BLaER1 treated with 17β-estradiol and CSF1 and Interleukin-3, amounts not matched to agents 10 nM and 100 nM (cell line): ENCODE measurements around the gene NELFE.
A peak's percentile ranks its signal among the peaks of the same experiment; 100 is the strongest.

Experiments
- H3K27ac ChIP-seq, 11 experiments: shearing (Covaris generic); formaldehyde crosslinking; 2 replicates each; pipeline ENCODE4 v1.8.1; 2022
- H3K27me3 ChIP-seq, 11 experiments: shearing (Covaris generic); formaldehyde crosslinking; 2 replicates each; pipeline ENCODE4 v1.8.1; 2022
- H3K36me3 ChIP-seq, 11 experiments: shearing (Covaris generic); formaldehyde crosslinking; 2 replicates each; pipeline ENCODE4 v1.8.1; 2022
- H3K4me1 ChIP-seq, 10 experiments: shearing (Covaris generic); formaldehyde crosslinking; 2 replicates each; pipeline ENCODE4 v1.8.1; 2022
- H3K4me2 ChIP-seq, 11 experiments: shearing (Covaris generic); formaldehyde crosslinking; 2 replicates each; pipeline ENCODE4 v1.8.1; 2022
- H3K4me3 ChIP-seq, 10 experiments: shearing (Covaris generic); formaldehyde crosslinking; 2 replicates each; pipeline ENCODE4 v1.8.1; 2022
- H3K9ac ChIP-seq, 11 experiments: shearing (Covaris generic); formaldehyde crosslinking; 2 replicates each; pipeline ENCODE4 v1.8.1; 2022
- H3K9me3 ChIP-seq, 11 experiments: shearing (Covaris generic); formaldehyde crosslinking; replicated peaks in 1 of 11; 2 replicates each; pipeline ENCODE4 v1.8.1; 2022
- H4K20me1 ChIP-seq, 11 experiments: shearing (Covaris generic); formaldehyde crosslinking; 2 replicates each; pipeline ENCODE4 v1.8.1; 2022
- Cebpa-rat ChIP-seq, 11 experiments: shearing (Covaris generic); IDR thresholded peaks; 2 replicates each; pipeline ENCODE4 v1.8.1; 2022

Gene NELFE

DNA sequence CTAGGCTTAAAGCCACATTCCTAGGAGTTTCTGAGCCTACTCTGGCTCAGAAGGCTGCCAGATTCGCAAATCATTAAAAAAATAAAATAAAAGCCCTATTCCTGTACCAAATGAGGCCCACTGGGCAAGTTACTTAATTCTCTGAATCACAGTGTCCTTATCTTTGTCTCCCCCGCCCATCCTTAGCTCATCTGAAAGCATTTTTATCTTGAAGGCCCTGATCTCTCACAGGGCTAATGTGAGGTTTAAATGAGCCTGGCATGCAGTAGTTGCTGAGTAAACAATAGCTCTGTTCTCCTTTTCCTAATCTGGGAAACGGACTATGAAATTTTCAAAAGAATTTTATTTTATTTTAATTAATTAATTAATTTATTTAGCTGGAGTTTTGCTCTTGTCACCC is 54.8 kb downstream of the NELFE start:
- H4K20me1 ChIP-seq: no peaks in the 10 kb centered on the region; a peak in 2 of 22 replicates
- no peak for TF ChIP-seq Cebpa-rat (IDR thresholded peaks at IDR 0.05)
- no peak overlapping the region for H3K9ac ChIP-seq
- H3K9me3 ChIP-seq: no peaks in the 10 kb centered on the region
- peaks cover 31 to 80% (median 65%) of the 10 kb centered on the region in 10 experiments for H3K4me1 ChIP-seq
- peak overlapping the region in 5 of 11 experiments; percentile 27 to 90 (median 88); a peak in 7 of 22 replicates for H3K4me2 ChIP-seq
- no peak overlapping the region for H3K27ac ChIP-seq
- no peaks in the 10 kb centered on the region for H3K27me3 ChIP-seq
- H3K4me3 ChIP-seq: no peak overlapping the region
- H3K36me3 ChIP-seq: no peaks in the 10 kb centered on the region
